Measurements from ENCODE around the gene CCNL1.
"Not testable (repeated sequence)": the region's sequence is repeated elsewhere in the genome, so short reads cannot be mapped to it uniquely, and the experiment has no call there.

CCNL1 gene

GRCh38 chr3:157179365-157179803 is 19.4 kb upstream of the CCNL1 start:
- no peak overlapping the region for H3K9ac ChIP-seq (ENCODE audit: low read depth, low read length)
- no peak overlapping the region for H3K4me3 ChIP-seq (ENCODE audit: low read length)
- H3K4me1 ChIP-seq (ENCODE audit: insufficient read depth, low read length) = peaks cover 5% of the 10 kb centered on the region; the same call in 1 of the 2 replicates
- H3K36me3 ChIP-seq (ENCODE audit: insufficient read depth, low read depth, low read length) = no peaks in the 10 kb centered on the region
- peaks cover 16% of the 10 kb centered on the region for H3K9me3 ChIP-seq (ENCODE audit: insufficient read depth, low read depth, low read length)
- H3K27ac ChIP-seq (ENCODE audit: low read length) = no peak overlapping the region
- H3K27me3 ChIP-seq (ENCODE audit: insufficient read depth, low read length) = no peaks in the 10 kb centered on the region

DNA sequence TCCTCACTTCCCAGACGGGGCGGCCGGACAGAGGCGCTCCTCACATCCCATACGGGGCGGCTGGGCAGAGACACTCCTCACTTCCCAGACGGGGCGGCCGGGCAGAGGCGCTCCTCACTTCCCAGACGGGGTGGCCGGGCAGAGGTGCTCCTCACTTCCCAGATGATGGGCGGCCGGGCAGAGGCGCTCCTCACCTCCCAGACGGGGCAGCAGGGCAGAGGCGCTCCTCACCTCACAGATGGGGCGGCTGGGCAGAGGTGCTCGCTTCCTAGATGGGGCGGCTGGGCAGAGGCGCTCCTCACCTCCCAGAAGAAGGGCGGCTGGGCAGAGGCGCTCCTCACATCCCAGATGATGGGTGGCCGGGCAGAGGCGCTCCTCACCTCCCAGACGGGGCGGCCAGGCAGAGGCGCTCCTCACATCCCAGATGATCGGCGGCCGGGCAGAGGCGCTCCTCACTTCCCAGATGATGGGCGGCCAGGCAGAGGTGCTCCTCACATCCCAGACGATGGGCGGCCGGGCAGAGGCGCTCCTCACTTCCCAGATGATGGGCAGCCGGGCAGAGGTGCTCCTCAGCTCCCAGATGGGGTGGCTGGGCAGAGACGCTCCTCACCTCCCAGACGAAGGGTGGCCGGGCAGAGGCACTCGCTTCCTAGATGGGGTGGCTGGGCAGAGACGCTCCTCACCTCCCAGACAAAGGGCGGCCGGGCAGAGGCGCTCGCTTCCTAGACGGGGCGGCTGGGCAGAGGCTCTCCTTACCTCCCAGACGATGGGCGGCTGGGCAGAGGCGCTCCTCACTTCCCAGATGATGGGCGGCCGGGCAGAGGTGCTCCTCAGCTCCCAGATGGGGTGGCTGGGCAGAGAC is 18.8 kb upstream of the CCNL1 start:
- H3K9me3 ChIP-seq (ENCODE audit: insufficient read depth, low read depth, low read length) = peaks cover 16% of the 10 kb centered on the region
- not testable (repeated sequence) for H3K4me1 ChIP-seq (ENCODE audit: insufficient read depth, low read length); H3K9ac ChIP-seq (ENCODE audit: low read depth, low read length)

GRCh38 chr3:157177801-157178453 is 18.0 kb upstream of the CCNL1 start:
- not testable (repeated sequence) for H3K4me1 ChIP-seq (ENCODE audit: insufficient read depth, low read length); H3K27me3 ChIP-seq (ENCODE audit: insufficient read depth, low read length); H3K27ac ChIP-seq (ENCODE audit: low read length); H3K9ac ChIP-seq (ENCODE audit: low read depth, low read length); H3K36me3 ChIP-seq (ENCODE audit: insufficient read depth, low read depth, low read length); H3K4me3 ChIP-seq (ENCODE audit: low read length)
- H3K9me3 ChIP-seq (ENCODE audit: insufficient read depth, low read depth, low read length) = peaks cover 16% of the 10 kb centered on the region

More for the DNA sequence above, 18.8 kb upstream of the CCNL1 start:
- H3K27ac ChIP-seq (ENCODE audit: low read length); H3K4me3 ChIP-seq (ENCODE audit: low read length); H3K36me3 ChIP-seq (ENCODE audit: insufficient read depth, low read depth, low read length); H3K27me3 ChIP-seq (ENCODE audit: insufficient read depth, low read length): not testable (repeated sequence)

- Histone ChIP-seq H3K27ac (ENCODE audit: low read length) (no peak overlapping the region), H3K9me3 (ENCODE audit: insufficient read depth, low read depth, low read length) (peaks cover 16% of the 10 kb centered on the region), H3K36me3 (ENCODE audit: insufficient read depth, low read depth, low read length) (no peaks in the 10 kb centered on the region), H3K4me3 (ENCODE audit: low read length) (no peak overlapping the region), H3K9ac (ENCODE audit: low read depth, low read length) (no peak overlapping the region), H3K27me3 (ENCODE audit: insufficient read depth, low read length) (no peaks in the 10 kb centered on the region), H3K4me1 (ENCODE audit: insufficient read depth, low read length) (peaks cover 5% of the 10 kb centered on the region; the same call in 1 of the 2 replicates)
Measured at GRCh38 chr3:157176934-157177333, 17.0 kb upstream of the CCNL1 start.

DNA sequence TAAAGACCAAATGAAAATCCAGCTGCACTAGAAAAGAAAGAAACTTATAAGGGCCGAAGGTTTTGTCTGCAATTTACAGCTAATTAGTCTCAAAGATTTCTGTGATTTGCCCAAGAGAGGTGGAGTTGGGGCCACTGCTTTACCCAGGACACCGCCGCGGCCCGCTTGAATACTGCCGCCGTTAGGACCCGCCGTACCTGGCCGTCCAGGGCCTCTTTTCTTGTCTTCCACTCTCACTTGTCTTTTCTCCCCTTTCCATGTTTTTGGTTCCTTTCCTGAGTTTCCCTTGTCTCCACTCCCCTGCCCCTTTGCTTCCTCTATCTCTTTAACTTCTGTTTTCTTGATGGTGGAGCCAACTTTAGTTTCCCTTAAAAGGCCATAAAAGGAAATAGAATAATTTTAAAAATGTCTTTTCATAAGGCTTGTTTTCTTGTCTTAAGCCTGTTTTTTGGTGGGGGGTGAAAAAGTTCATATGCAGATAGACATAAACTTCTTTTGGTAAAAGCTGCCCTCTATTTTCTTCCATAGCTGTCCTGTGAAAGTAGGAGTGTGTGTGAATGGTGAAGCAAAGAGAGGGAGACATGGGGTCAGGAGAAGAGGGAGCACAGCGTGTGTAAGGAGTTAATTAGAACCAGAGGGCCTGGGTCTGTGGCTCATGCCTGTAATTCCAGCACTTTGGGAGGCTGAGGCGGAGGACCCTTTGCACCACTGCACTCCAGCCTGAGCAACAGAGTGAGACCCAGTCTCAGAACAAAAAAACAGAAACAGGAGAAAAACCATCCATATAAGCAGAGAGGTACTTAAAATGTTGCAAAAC is 16.0 kb upstream of the CCNL1 start:
- H3K36me3 ChIP-seq (ENCODE audit: insufficient read depth, low read depth, low read length) = no peaks in the 10 kb centered on the region
- peak overlapping the region; percentile 95; the same call in 1 of the 2 replicates for H3K9ac ChIP-seq (ENCODE audit: low read depth, low read length)
- H3K27ac ChIP-seq (ENCODE audit: low read length) = peak overlapping the region; percentile 74
- peaks cover 16% of the 10 kb centered on the region for H3K9me3 ChIP-seq (ENCODE audit: insufficient read depth, low read depth, low read length)
- no peaks in the 10 kb centered on the region for H3K27me3 ChIP-seq (ENCODE audit: insufficient read depth, low read length)
- peak overlapping the region; percentile 99 for H3K4me3 ChIP-seq (ENCODE audit: low read length)
- H3K4me1 ChIP-seq (ENCODE audit: insufficient read depth, low read length) = peaks cover 5% of the 10 kb centered on the region; the same call in 1 of the 2 replicates

- Histone ChIP-seq H3K27ac (ENCODE audit: low read length) (peak overlapping the region; percentile 74), H3K9ac (ENCODE audit: low read depth, low read length) (peak overlapping the region; percentile 95), H3K9me3 (ENCODE audit: insufficient read depth, low read depth, low read length) (peaks cover 10% of the 10 kb centered on the region), H3K36me3 (ENCODE audit: insufficient read depth, low read depth, low read length) (no peaks in the 10 kb centered on the region), H3K4me1 (ENCODE audit: insufficient read depth, low read length) (peaks cover 5% of the 10 kb centered on the region; the same call in 1 of the 2 replicates), H3K4me3 (ENCODE audit: low read length) (peak overlapping the region; percentile 99), H3K27me3 (ENCODE audit: insufficient read depth, low read length) (no peaks in the 10 kb centered on the region)
Measured at GRCh38 chr3:157174649-157175498, 14.9 kb upstream of the CCNL1 start.

DNA sequence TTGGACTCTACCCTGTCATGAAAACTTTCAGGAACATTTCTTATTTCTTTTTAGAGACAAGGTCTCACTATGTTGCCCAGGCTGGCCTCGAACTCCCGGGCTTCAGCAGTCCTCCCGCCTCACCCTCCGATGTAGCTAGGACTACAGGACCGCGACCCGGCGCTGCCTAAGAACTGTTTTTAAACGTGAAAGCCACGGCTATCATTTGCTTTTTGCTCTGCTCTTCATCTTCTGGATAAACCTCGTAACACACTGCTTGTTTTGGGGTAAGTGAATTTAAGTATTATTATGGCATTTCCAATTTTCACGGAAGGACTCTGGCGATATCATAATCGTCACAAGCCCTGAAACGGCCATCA is 14.3 kb upstream of the CCNL1 start:
- Histone ChIP-seq H3K4me3 (ENCODE audit: low read length) (peak overlapping the region; percentile 82), H3K27me3 (ENCODE audit: insufficient read depth, low read length) (no peaks in the 10 kb centered on the region), H3K4me1 (ENCODE audit: insufficient read depth, low read length) (peaks cover 5% of the 10 kb centered on the region; the same call in 1 of the 2 replicates), H3K9ac (ENCODE audit: low read depth, low read length) (peak overlapping the region; percentile 91), H3K27ac (ENCODE audit: low read length) (peak overlapping the region; percentile 55), H3K9me3 (ENCODE audit: insufficient read depth, low read depth, low read length) (peaks cover 7% of the 10 kb centered on the region; the same call in 1 of the 2 replicates), H3K36me3 (ENCODE audit: insufficient read depth, low read depth, low read length) (no peaks in the 10 kb centered on the region)

GRCh38 chr3:157173343-157173742 is 13.4 kb upstream of the CCNL1 start:
- not testable (repeated sequence) for H3K27ac ChIP-seq (ENCODE audit: low read length); H3K27me3 ChIP-seq (ENCODE audit: insufficient read depth, low read length); H3K9me3 ChIP-seq (ENCODE audit: insufficient read depth, low read depth, low read length); H3K36me3 ChIP-seq (ENCODE audit: insufficient read depth, low read depth, low read length); H3K9ac ChIP-seq (ENCODE audit: low read depth, low read length); H3K4me3 ChIP-seq (ENCODE audit: low read length); H3K4me1 ChIP-seq (ENCODE audit: insufficient read depth, low read length)

- Histone ChIP-seq H3K4me3 (ENCODE audit: low read length) (no peak overlapping the region), H3K27ac (ENCODE audit: low read length) (no peak overlapping the region), H3K9me3 (ENCODE audit: insufficient read depth, low read depth, low read length) (peaks cover 6% of the 10 kb centered on the region; the same call in 1 of the 2 replicates), H3K27me3 (ENCODE audit: insufficient read depth, low read length) (no peaks in the 10 kb centered on the region), H3K4me1 (ENCODE audit: insufficient read depth, low read length) (peaks cover 5% of the 10 kb centered on the region; the same call in 1 of the 2 replicates), H3K36me3 (ENCODE audit: insufficient read depth, low read depth, low read length) (no peaks in the 10 kb centered on the region), H3K9ac (ENCODE audit: low read depth, low read length) (no peak overlapping the region)
Measured at GRCh38 chr3:157172746-157173145, 12.8 kb upstream of the CCNL1 start.

GRCh38 chr3:157170861-157171260 is 10.9 kb upstream of the CCNL1 start:
- no peak overlapping the region; the same call in 1 of the 2 replicates for H3K9ac ChIP-seq (ENCODE audit: low read depth, low read length)
- no peak overlapping the region for H3K4me3 ChIP-seq (ENCODE audit: low read length)
- H3K9me3 ChIP-seq (ENCODE audit: insufficient read depth, low read depth, low read length) = no peaks in the 10 kb centered on the region
- H3K27me3 ChIP-seq (ENCODE audit: insufficient read depth, low read length) = no peaks in the 10 kb centered on the region
- H3K27ac ChIP-seq (ENCODE audit: low read length) = no peak overlapping the region
- no peaks in the 10 kb centered on the region for H3K36me3 ChIP-seq (ENCODE audit: insufficient read depth, low read depth, low read length)
- H3K4me1 ChIP-seq (ENCODE audit: insufficient read depth, low read length) = peaks cover under 1% of the 10 kb centered on the region; the same call in 1 of the 2 replicates

Data from iPS-20b (cell line).